ENCODE measurements around the gene EYA2.

The EYA2 gene

GRCh38 chr20:46935394-46936017, 40.9 kb downstream of the EYA2 start:
- H3F3A ChIP-seq (ENCODE audit: low read depth): no peaks in the 10 kb centered on the region
- no peaks in the 10 kb centered on the region for H3K4me1 ChIP-seq (ENCODE audit: insufficient read depth, low read length, poor library complexity, severe bottlenecking)
- no peaks in the 10 kb centered on the region for H3K36me3 ChIP-seq (ENCODE audit: insufficient read depth, low read length)
- H3K9me3 ChIP-seq (ENCODE audit: insufficient read depth, low read depth, low read length): no peaks in the 10 kb centered on the region
- TF ChIP-seq EZH2phosphoT487 (IDR thresholded peaks at IDR 0.05; ENCODE audit: borderline replicate concordance): no peak
- TF ChIP-seq CTCF (conservative IDR thresholded peaks at IDR 0.05; ENCODE audit: low read length): no peak
- no peaks in the 10 kb centered on the region for H3K9me2 ChIP-seq (replicated peaks; ENCODE audit: low read depth, low read length)
- no peak overlapping the region for H2AFZ ChIP-seq (ENCODE audit: low read length)
- no peak overlapping the region for H3K4me2 ChIP-seq (ENCODE audit: low read depth, low read length, poor library complexity, severe bottlenecking)
- H3K27me3 ChIP-seq (ENCODE audit: insufficient read depth, low read length, poor library complexity, severe bottlenecking): no peaks in the 10 kb centered on the region
- no peaks in the 10 kb centered on the region for H4K20me1 ChIP-seq (ENCODE audit: insufficient read depth, low read length, poor library complexity, severe bottlenecking)
- H3K9ac ChIP-seq (ENCODE audit: low read depth, low read length, poor library complexity, severe bottlenecking): no peak overlapping the region
- no peaks in the 10 kb centered on the region for H3K79me2 ChIP-seq (ENCODE audit: insufficient read depth, low read length)
- no peak overlapping the region for H3K4me3 ChIP-seq (ENCODE audit: low read length, poor library complexity, severe bottlenecking)

DNA sequence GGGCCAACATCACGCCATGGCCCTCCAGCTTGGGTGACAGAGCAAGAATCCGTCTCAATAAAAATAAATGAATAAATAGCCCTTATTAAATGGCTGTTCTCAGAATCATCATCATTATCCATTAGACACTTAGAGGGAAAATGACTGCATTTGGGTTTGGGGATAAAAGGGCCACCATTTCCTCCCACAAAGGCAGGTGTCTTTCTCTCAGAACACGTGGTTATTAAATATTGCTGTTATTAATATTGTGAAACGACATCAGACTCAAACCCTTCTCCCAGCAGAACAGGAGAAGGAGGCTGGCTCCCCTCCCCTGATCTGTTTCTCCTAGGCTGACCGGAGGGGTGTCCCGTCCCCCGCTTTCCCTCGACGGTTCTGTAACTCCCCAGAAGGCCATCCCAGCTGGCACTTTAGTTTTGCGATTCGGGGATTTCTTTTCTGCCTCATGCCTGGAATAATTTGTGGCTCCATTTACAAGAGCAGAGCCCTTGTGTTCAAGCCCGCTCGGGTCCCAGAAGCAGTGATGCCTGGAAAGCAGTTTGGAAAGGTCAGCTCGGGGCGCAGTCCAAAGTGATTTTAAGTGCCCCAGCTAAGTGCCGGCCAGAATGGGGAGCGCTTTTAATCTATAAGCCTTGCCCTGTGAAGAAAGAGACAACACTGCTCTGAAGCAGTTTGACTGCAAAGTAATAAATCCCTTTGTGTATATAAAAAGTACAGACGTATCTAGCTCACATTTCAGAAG, 41.9 kb downstream of the EYA2 start:
- Histone ChIP-seq H3K9me3 (ENCODE audit: insufficient read depth, low read depth, low read length) (no peaks in the 10 kb centered on the region), H3K4me1 (ENCODE audit: insufficient read depth, low read length, poor library complexity, severe bottlenecking) (no peaks in the 10 kb centered on the region), H3K27me3 (ENCODE audit: insufficient read depth, low read length, poor library complexity, severe bottlenecking) (no peaks in the 10 kb centered on the region), H3K9me2 (replicated peaks; ENCODE audit: low read depth, low read length) (no peaks in the 10 kb centered on the region), H3K36me3 (ENCODE audit: insufficient read depth, low read length) (no peaks in the 10 kb centered on the region), H3K4me2 (ENCODE audit: low read depth, low read length, poor library complexity, severe bottlenecking) (no peak overlapping the region), H3K9ac (ENCODE audit: low read depth, low read length, poor library complexity, severe bottlenecking) (no peak overlapping the region), H3K4me3 (ENCODE audit: low read length, poor library complexity, severe bottlenecking) (no peak overlapping the region), H2AFZ (ENCODE audit: low read length) (no peak overlapping the region), H3F3A (ENCODE audit: low read depth) (no peaks in the 10 kb centered on the region), H4K20me1 (ENCODE audit: insufficient read depth, low read length, poor library complexity, severe bottlenecking) (no peaks in the 10 kb centered on the region), H3K79me2 (ENCODE audit: insufficient read depth, low read length) (no peaks in the 10 kb centered on the region)
- TF ChIP-seq EZH2phosphoT487 (IDR thresholded peaks at IDR 0.05; ENCODE audit: borderline replicate concordance) (no peak), CTCF (conservative IDR thresholded peaks at IDR 0.05; ENCODE audit: low read length) (no peak)

GRCh38 chr20:46937157-46937523, 42.5 kb downstream of the EYA2 start:
- no peaks in the 10 kb centered on the region for H3K9me3 ChIP-seq (ENCODE audit: insufficient read depth, low read depth, low read length)

More at GRCh38 chr20:46937157-46937523, 42.5 kb downstream of the EYA2 start:
- Histone ChIP-seq H3K27me3 (ENCODE audit: insufficient read depth, low read length, poor library complexity, severe bottlenecking) (no peaks in the 10 kb centered on the region), H3K9me2 (replicated peaks; ENCODE audit: low read depth, low read length) (no peaks in the 10 kb centered on the region), H2AFZ (ENCODE audit: low read length) (no peak overlapping the region), H3F3A (ENCODE audit: low read depth) (no peaks in the 10 kb centered on the region), H3K79me2 (ENCODE audit: insufficient read depth, low read length) (no peaks in the 10 kb centered on the region), H3K9ac (ENCODE audit: low read depth, low read length, poor library complexity, severe bottlenecking) (no peak overlapping the region), H3K36me3 (ENCODE audit: insufficient read depth, low read length) (no peaks in the 10 kb centered on the region), H3K4me1 (ENCODE audit: insufficient read depth, low read length, poor library complexity, severe bottlenecking) (no peaks in the 10 kb centered on the region), H4K20me1 (ENCODE audit: insufficient read depth, low read length, poor library complexity, severe bottlenecking) (no peaks in the 10 kb centered on the region), H3K4me2 (ENCODE audit: low read depth, low read length, poor library complexity, severe bottlenecking) (no peak overlapping the region), H3K4me3 (ENCODE audit: low read length, poor library complexity, severe bottlenecking) (no peak overlapping the region)
- TF ChIP-seq CTCF (conservative IDR thresholded peaks at IDR 0.05; ENCODE audit: low read length) (no peak), EZH2phosphoT487 (IDR thresholded peaks at IDR 0.05; ENCODE audit: borderline replicate concordance) (no peak)

Data from Loucy (cell line).